GM12878 (cell line): Measurements from ENCODE around the gene PHLDA2. TPM values are rescaled to one million over a fixed set of nuclear protein-coding genes. Genes with fewer than 3 reads are reported as not detected.

Source experiments
- ATAC-seq: fragments of 200-7000 bp; cut with Tn5 transposase; 3 replicates; pipeline ENCODE4 v1.9.1; 2020; ENCODE audit warnings: mild to moderate bottlenecking, moderate library complexity
- BruUV-seq: library from RNA; stranded (reverse); fragments of 400-500 nt; replicated peaks from 2 replicates; lab custom pipeline; 2021; lab: Mats Ljungman, UMichigan
- CTCF ChIA-PET: fragments of 300-600 bp; sonication (Branson Sonifier 250); formaldehyde crosslinking; extraction: SDS; loops from one replicate; lab custom pipeline; 2021; ENCODE audit warnings: inconsistent platforms; lab: Yijun Ruan, JAX
- POLR2A ChIA-PET: fragments of 350-600 bp; formaldehyde crosslinking; extraction: SDS; loops from one replicate; lab custom pipeline; 2021; ENCODE audit warnings: inconsistent platforms; lab: Charles Lee
- RAD21 ChIA-PET: fragments of 300-600 bp; sonication (Branson Sonifier 250); formaldehyde crosslinking; loops from one replicate; lab custom pipeline; 2023; ENCODE audit warnings: antibody characterized with exemption; ENCODE audit not compliant: unreplicated experiment; lab: Charles Lee
- SMC1A ChIA-PET: fragments of 300-600 bp; sonication (Branson Sonifier 250); formaldehyde crosslinking; loops from one replicate; lab custom pipeline; 2023; ENCODE audit not compliant: unreplicated experiment, uncharacterized antibody; lab: Charles Lee
- DNase-seq: peaks from one replicate; pipeline ENCODE4 v3.0.0-alpha.2; 2011; ENCODE audit warnings: low read depth, low spot score
- FAIRE-seq: peaks from 3 replicates; lab custom pipeline; 2011; peaks lifted over from hg19 to GRCh38; lab: Jason Lieb, UNC
- H2AFZ ChIP-seq: 2 replicates; pipeline ENCODE4 v1.6.0; 2011; ENCODE audit warnings: low read depth, low read length, control low read depth; ENCODE audit not compliant: control insufficient read depth
- H3K27ac ChIP-seq: 2 replicates; pipeline ENCODE4 v1.5.1; 2011; ENCODE audit warnings: control low read depth; ENCODE audit not compliant: control insufficient read depth, insufficient read depth
- H3K27me3 ChIP-seq, 2 experiments: replicated peaks in 1 of 2; 2 replicates each; pipeline versions ENCODE4 v1.6.0 to v1.6.1; 2011; ENCODE audit warnings: low read length in 1 of 2; ENCODE audit not compliant: control insufficient read depth in 2 of 2, insufficient read depth in 2 of 2
- H3K36me3 ChIP-seq, 2 experiments: 2 replicates each; pipeline ENCODE4 v1.5.1; 2011; ENCODE audit warnings: low read length in 1 of 2; ENCODE audit not compliant: control insufficient read depth in 2 of 2, insufficient read depth in 2 of 2
- H3K4me1 ChIP-seq: 2 replicates; pipeline ENCODE4 v1.6.1; 2011; ENCODE audit warnings: mild to moderate bottlenecking, low read length, moderate library complexity, mixed read lengths; ENCODE audit not compliant: control insufficient read depth, insufficient read depth
- H3K4me2 ChIP-seq: 2 replicates; pipeline ENCODE4 v1.6.0; 2011; ENCODE audit warnings: control low read depth; ENCODE audit not compliant: control insufficient read depth, insufficient read depth
- H3K4me3 ChIP-seq: fragments of 200-600 bp; sonication (generic); 2 replicates; pipeline ENCODE4 v1.5.1; 2016
- H3K79me2 ChIP-seq: 2 replicates; pipeline ENCODE4 v1.6.0; 2011; ENCODE audit warnings: low read length; ENCODE audit not compliant: control insufficient read depth, insufficient read depth
- H3K9ac ChIP-seq: 2 replicates; pipeline ENCODE4 v1.8.0; 2011; ENCODE audit warnings: low read length, control low read depth, mixed read lengths; ENCODE audit not compliant: control insufficient read depth, insufficient read depth
- H3K9me3 ChIP-seq: replicated peaks from 3 replicates; pipeline ENCODE4 v1.5.1; 2011; ENCODE audit warnings: mild to moderate bottlenecking, low read length; ENCODE audit not compliant: control insufficient read depth, insufficient read depth
- H4K20me1 ChIP-seq: 2 replicates; pipeline ENCODE4 v1.6.0; 2011; ENCODE audit not compliant: control insufficient read depth, insufficient read depth
- BCL3 ChIP-seq: IDR thresholded peaks from 2 replicates; pipeline ENCODE4 v1.6.1; 2011; ENCODE audit warnings: borderline replicate concordance, low read depth, mild to moderate bottlenecking, moderate library complexity, low read length; ENCODE audit not compliant: insufficient read depth, poor library complexity, severe bottlenecking
- BRCA1 ChIP-seq: IDR thresholded peaks from 2 replicates; pipeline ENCODE4 v1.6.1; 2011; ENCODE audit warnings: low read depth, low read length, improper control_type of control experiment
- CHD4 ChIP-seq: fragments of 200-600 bp; sonication (generic); IDR thresholded peaks from 2 replicates; pipeline ENCODE4 v1.6.1; 2016; ENCODE audit warnings: mild to moderate bottlenecking
- IKZF1 ChIP-seq: fragments of 450-650 bp; conservative IDR thresholded peaks from 2 replicates; pipeline ENCODE4 v1.6.1; 2017; ENCODE audit warnings: antibody characterized with exemption, mild to moderate bottlenecking
- KDM1A ChIP-seq: fragments of 200-600 bp; sonication (generic); IDR thresholded peaks from 2 replicates; pipeline ENCODE4 v1.6.1; 2016; ENCODE audit warnings: borderline replicate concordance
- MAX ChIP-seq: IDR thresholded peaks from 2 replicates; pipeline ENCODE4 v1.6.1; 2012; ENCODE audit warnings: low read depth, low read length, improper control_type of control experiment
- SKIL ChIP-seq: fragments of 450-650 bp; IDR thresholded peaks from 2 replicates; pipeline ENCODE4 v1.6.1; 2017; ENCODE audit warnings: mild to moderate bottlenecking, low read depth, inconsistent platforms; ENCODE audit not compliant: poor library complexity, severe bottlenecking
- SMARCA5 ChIP-seq: fragments of 450-650 bp; IDR thresholded peaks from 2 replicates; pipeline ENCODE4 v1.6.1; 2017; ENCODE audit warnings: mild to moderate bottlenecking
- SPI1 ChIP-seq: IDR thresholded peaks from 2 replicates; pipeline ENCODE4 v1.6.1; 2011; ENCODE audit warnings: low read depth, mild to moderate bottlenecking, low read length, moderate library complexity, borderline replicate concordance; ENCODE audit not compliant: insufficient read depth
- ZNF217 ChIP-seq: fragments of 450-650 bp; IDR thresholded peaks from 2 replicates; pipeline ENCODE4 v1.6.1; 2017; ENCODE audit warnings: antibody characterized with exemption, mild to moderate bottlenecking
- WGBS: methylation state at CpG from one replicate; pipeline ENCODE4 v1.1.6; 2016; ENCODE audit warnings: low lambda C conversion rate; ENCODE audit not compliant: insufficient replicate concordance, insufficient coverage; ENCODE audit errors: missing lambda C conversion rate; 5-methylcytosine and 5-hydroxymethylcytosine counted together
- in situ Hi-C: fragments of 300-500 bp; cut with MboI; formaldehyde crosslinking; loops from 9 replicates; pipeline ENCODE4 v1.14.3; 2018; ENCODE audit warnings: mixed read lengths
- intact Hi-C: fragments of 100-400 bp; cut with micrococcal nuclease; formaldehyde crosslinking; loops from one replicate; pipeline ENCODE4 v1.14.2; 2022; ENCODE audit not compliant: unreplicated experiment
- polyA plus RNA-seq, 11 experiments: library from polyadenylated mRNA; depleted of rRNA in 4 of 11; unstranded in 6 of 11; stranded (reverse) in 5 of 11; fragments of >200 nt; fragmentation: Nextera tagmentation in 4 of 11; fragmentation: Illumina TruSeq in 1 of 11; extraction: Ambion mirVana in 4 of 11; extraction: Trizol in 1 of 11; gene quantifications; 1 replicate in 1 of 11; 2 replicates in 10 of 11; pipeline versions ENCODE4 v1.2.1 to v1.2.3, GENCODE V29; 2011 to 2016; ENCODE audit warnings: inconsistent platforms in 2 of 11, missing spikeins in 2 of 11, low read depth in 1 of 11
- total RNA-seq, 4 experiments: library from RNA; depleted of rRNA in 3 of 4; stranded (reverse); fragments of >200 nt in 3 of 4; fragmentation: Illumina TruSeq in 1 of 4; extraction: Trizol in 1 of 4; gene quantifications; 2 replicates each; pipeline versions ENCODE4 v1.2.1 to v1.2.3, GENCODE V29; 2013 to 2021

The PHLDA2 gene
- total and polyA plus RNA-seq, 10 of the 15 experiments (the other 5 are each of a cell fraction or from before 2014, with no cell fraction given), result 0.15 to 0.49 (median 0.16) TPM; not detected in 7

- SMC1A ChIA-PET, result no interaction called here
- DNase-seq, result no peak
- no peaks in the 10 kb centered on the region for H3K36me3 ChIP-seq
- no peaks in the 10 kb centered on the region for H3K79me2 ChIP-seq
- no peaks in the 10 kb centered on the region for H4K20me1 ChIP-seq
- ATAC-seq, result no peak
- H3K4me1 ChIP-seq, result peaks cover 13% of the 10 kb centered on the region
- H3K4me2 ChIP-seq, result no peak overlapping the region
- POLR2A ChIA-PET, result no interaction called here
- H3K27ac ChIP-seq, result no peak overlapping the region
- WGBS, result 60% methylated on average over 12 of the region's 12 CpGs
- no peak overlapping the region for H3K9ac ChIP-seq
- CTCF ChIA-PET, result interaction anchor here (0.9 kb wide), 1 partner anchor 51 kb away, joined by 3 read pairs; no protein-coding TSS in a partner anchor
- H2AFZ ChIP-seq, result no peak overlapping the region
- FAIRE-seq, result no peak
- no peak overlapping the region for H3K4me3 ChIP-seq
- no peaks in the 10 kb centered on the region for H3K9me3 ChIP-seq
- no TSS peak for BruUV-seq
- H3K27me3 ChIP-seq, result peaks cover 3 to 15% of the 10 kb centered on the region in 2 experiments
- in situ Hi-C loops, result no loop called here
- intact Hi-C loops, result no loop called here
- no peak for TF ChIP-seq MAX
- RAD21 ChIA-PET, result no interaction called here
Measured at GRCh38 chr11:2927121-2927800, 2.0 kb downstream of the PHLDA2 start.

GRCh38 chr11:2926611-2927051 is 2.6 kb downstream of the PHLDA2 start:
- no peak overlapping the region for H3K9ac ChIP-seq
- 51% methylated on average over 10 of the region's 11 CpGs for WGBS

More at GRCh38 chr11:2926611-2927051, 2.6 kb downstream of the PHLDA2 start:
- Histone ChIP-seq H3K79me2 (no peaks in the 10 kb centered on the region), H3K4me3 (no peak overlapping the region), H3K4me1 (peaks cover 13% of the 10 kb centered on the region), H3K4me2 (no peak overlapping the region), H3K27me3 (peaks cover 3 to 15% of the 10 kb centered on the region in 2 experiments), H3K36me3 (no peaks in the 10 kb centered on the region), H4K20me1 (no peaks in the 10 kb centered on the region), H3K9me3 (no peaks in the 10 kb centered on the region), H2AFZ (no peak overlapping the region), H3K27ac (no peak overlapping the region)
- no peak for DNase-seq
- FAIRE-seq, result no peak
- no peak for TF ChIP-seq IKZF1
- no peak for TF ChIP-seq BRCA1
- TF ChIP-seq ZNF217, result no peak
- TF ChIP-seq BCL3, result no peak
- TF ChIP-seq SMARCA5, result no peak
- TF ChIP-seq CHD4, result no peak
- no peak for TF ChIP-seq KDM1A
- TF ChIP-seq SPI1, result no peak
- no peak for TF ChIP-seq SKIL
- POLR2A ChIA-PET, result no interaction called here
- RAD21 ChIA-PET, result no interaction called here
- in situ Hi-C loops, result no loop called here
- SMC1A ChIA-PET, result no interaction called here
- BruUV-seq, result no TSS peak
- CTCF ChIA-PET, result no interaction called here
- ATAC-seq, result no peak
- intact Hi-C loops, result no loop called here
